Measurements from ENCODE around the gene KREMEN1. TPM values are rescaled to one million over a fixed set of nuclear protein-coding genes. Genes with fewer than 3 reads are reported as not detected.

The KREMEN1 gene
- total and polyA plus RNA-seq, 10 of the 15 experiments (the other 5 are each of a cell fraction or from before 2014, with no cell fraction given) = 0.10 to 2.5 (median 0.20) TPM; not detected in 1

GRCh38 chr22:29138556-29139305 lies 65.9 kb downstream of the KREMEN1 start:
- Histone ChIP-seq H3K36me3 (ENCODE audit: control insufficient read depth in 2 of 2, insufficient read depth in 2 of 2, low read length in 1 of 2) (no peaks in the 10 kb centered on the region), H3K27ac (ENCODE audit: control insufficient read depth, insufficient read depth) (no peak overlapping the region), H3K9me3 (replicated peaks; ENCODE audit: control insufficient read depth, insufficient read depth, low read length) (no peaks in the 10 kb centered on the region), H3K79me2 (ENCODE audit: control insufficient read depth, insufficient read depth, low read length) (no peaks in the 10 kb centered on the region), H3K9ac (ENCODE audit: control insufficient read depth, insufficient read depth, low read length) (no peak overlapping the region), H2AFZ (ENCODE audit: control insufficient read depth, low read depth, low read length) (no peak overlapping the region), H3K4me2 (ENCODE audit: control insufficient read depth, insufficient read depth) (no peak overlapping the region), H4K20me1 (ENCODE audit: control insufficient read depth, insufficient read depth) (no peaks in the 10 kb centered on the region), H3K4me1 (ENCODE audit: control insufficient read depth, insufficient read depth, low read length) (no peaks in the 10 kb centered on the region), H3K27me3 (replicated peaks in 1 of 2; ENCODE audit: control insufficient read depth in 2 of 2, insufficient read depth in 2 of 2, low read length in 1 of 2) (no peaks in the 10 kb centered on the region; a peak in 1 of 4 replicates), H3K4me3 (no peak overlapping the region)
- ChIA-PET POLR2A (interaction anchor here (0.6 kb wide), 1 partner anchor 99 kb away, joined by 7 read pairs; no protein-coding TSS in a partner anchor), CTCF (interaction anchor here (2.5 kb wide), 1 partner anchor 15 kb away, joined by 12 read pairs; no protein-coding TSS in a partner anchor), RAD21 (ENCODE audit: unreplicated experiment) (no interaction called here), SMC1A (ENCODE audit: uncharacterized antibody, unreplicated experiment) (no interaction called here)
- in situ Hi-C loops (cut with MboI) (no loop called here), intact Hi-C loops (cut with micrococcal nuclease; ENCODE audit: unreplicated experiment) (no loop called here)
- 71% methylated on average over 13 of the region's 13 CpGs for WGBS (ENCODE audit: insufficient coverage, insufficient replicate concordance, low lambda C conversion rate, missing lambda C conversion rate)
- no TSS peak for BruUV-seq (replicated peaks)
- ATAC-seq (no peak), FAIRE-seq (no peak), DNase-seq (ENCODE audit: low read depth, low spot score) (no peak)
- no peak for TF ChIP-seq MTA3 (IDR thresholded peaks at IDR 0.05; ENCODE audit: borderline replicate concordance, low read length)
- TF ChIP-seq ATF2 (IDR thresholded peaks at IDR 0.05; ENCODE audit: low read length) = no peak
- TF ChIP-seq TCF7 (IDR thresholded peaks at IDR 0.05; ENCODE audit: borderline replicate concordance) = no peak
- TF ChIP-seq E4F1 (IDR thresholded peaks at IDR 0.05; ENCODE audit: borderline replicate concordance, partially characterized antibody) = no peak
- no peak for TF ChIP-seq CEBPZ (IDR thresholded peaks at IDR 0.05; ENCODE audit: low read depth, low read length)
- no peak for TF ChIP-seq USF1 (IDR thresholded peaks at IDR 0.05; ENCODE audit: borderline replicate concordance, extremely low read length, insufficient read depth, low read depth, low read length)
- TF ChIP-seq RAD51 (IDR thresholded peaks at IDR 0.05) = no peak
- no peak for TF ChIP-seq BHLHE40 (IDR thresholded peaks at IDR 0.05; ENCODE audit: borderline replicate concordance in 1 of 2, low read depth in 2 of 2, low read length in 1 of 2)
- TF ChIP-seq ZBTB40 (IDR thresholded peaks at IDR 0.05; ENCODE audit: borderline replicate concordance) = no peak
